IPS-NIHi11 (cell line): ENCODE data around the gene RNF13.

Experiments
- DNase-seq: peaks from one replicate; pipeline ENCODE4 v3.0.0; 2012; ENCODE audit warnings: mixed read lengths, low spot score

Gene RNF13, protein sequence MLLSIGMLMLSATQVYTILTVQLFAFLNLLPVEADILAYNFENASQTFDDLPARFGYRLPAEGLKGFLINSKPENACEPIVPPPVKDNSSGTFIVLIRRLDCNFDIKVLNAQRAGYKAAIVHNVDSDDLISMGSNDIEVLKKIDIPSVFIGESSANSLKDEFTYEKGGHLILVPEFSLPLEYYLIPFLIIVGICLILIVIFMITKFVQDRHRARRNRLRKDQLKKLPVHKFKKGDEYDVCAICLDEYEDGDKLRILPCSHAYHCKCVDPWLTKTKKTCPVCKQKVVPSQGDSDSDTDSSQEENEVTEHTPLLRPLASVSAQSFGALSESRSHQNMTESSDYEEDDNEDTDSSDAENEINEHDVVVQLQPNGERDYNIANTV

GRCh38 chr3:149812606-149813366 lies at the start of gene RNF13:
RNF13 (plus strand) TSS chr3:149813215; CDS start chr3:149846027, 32,812 bp downstream.
- peak; percentile 85 for DNase-seq

DNA sequence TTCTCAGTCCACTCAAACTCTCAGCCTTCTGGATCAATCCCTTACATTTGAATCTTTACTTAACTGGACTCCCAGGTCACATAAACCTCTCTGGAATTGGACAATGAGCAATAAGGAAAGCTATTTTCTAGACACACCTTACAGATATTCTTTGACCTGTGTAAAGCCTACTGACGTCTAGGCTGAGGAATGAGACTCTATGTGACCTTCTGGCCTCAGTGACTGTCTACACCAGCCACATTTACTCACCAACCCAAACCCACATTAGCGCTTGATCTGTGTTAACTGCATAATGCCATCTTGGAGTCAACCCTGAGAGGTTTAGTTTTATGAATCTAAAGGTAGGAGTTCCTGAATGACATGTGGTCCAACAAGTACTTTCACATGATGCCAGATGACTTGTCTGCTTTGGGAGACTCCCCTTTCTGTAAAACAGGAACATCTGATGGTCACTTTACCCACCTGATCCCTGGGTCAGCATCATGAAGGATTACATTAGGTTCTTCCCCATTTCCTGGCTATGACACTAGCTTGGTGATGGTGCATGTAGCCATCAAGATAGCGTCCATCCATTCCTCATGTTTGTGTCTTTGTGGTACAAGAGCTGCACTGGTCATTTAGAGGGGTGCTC lies 49.3 kb upstream of the RNF13 start:
- no peak for DNase-seq

- no peak for DNase-seq
Observed at GRCh38 chr3:149764302-149764701, 48.7 kb upstream of the RNF13 start.

DNA sequence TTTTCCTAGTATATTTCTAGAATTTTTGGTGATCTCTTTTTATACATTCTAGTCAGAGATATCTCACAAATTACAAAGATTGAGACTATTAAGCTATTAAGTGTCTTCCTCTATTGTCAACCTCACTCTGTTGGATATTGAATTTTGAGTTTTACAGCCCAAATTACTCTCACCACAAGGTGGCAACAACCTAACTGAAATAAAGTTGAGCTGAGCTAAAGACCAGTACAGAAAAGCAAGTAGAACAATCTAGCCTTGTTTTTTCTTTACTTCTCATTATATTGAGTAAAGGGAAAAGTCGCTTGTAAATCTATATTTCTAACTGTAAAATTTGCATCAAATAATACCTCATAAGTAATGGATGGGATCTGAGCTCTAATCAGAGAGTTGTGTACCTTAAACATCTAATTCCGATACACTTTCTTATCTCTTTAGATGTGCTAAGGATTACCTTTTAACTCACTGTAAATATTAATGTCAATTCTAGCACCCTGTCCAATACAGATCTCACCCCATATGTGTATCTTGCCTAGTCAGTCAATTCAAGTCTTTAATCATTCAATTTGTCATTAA lies 47.2 kb upstream of the RNF13 start:
- peak; percentile 17 for DNase-seq

DNA sequence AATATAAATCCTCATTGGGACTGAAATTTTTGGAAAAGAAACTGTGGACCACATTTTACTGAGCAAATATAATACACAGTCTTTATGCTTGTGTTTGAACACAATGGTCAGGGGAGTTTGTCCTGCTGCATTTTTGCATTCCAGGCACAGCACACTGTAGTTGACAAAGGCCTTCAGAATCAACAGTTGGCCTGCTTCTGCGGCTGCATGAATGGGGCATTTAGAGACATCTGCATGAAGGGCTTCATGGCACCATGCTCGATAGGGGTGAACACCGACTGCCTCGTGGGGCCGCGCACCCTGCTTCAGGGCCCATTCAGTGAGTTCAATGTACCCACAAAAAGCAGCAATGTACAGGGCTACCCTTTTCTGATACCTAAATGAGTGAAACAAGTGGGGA lies 45.3 kb upstream of the RNF13 start:
- DNase-seq: no peak

- no peak for DNase-seq
Observed at GRCh38 chr3:149768704-149769103, 44.3 kb upstream of the RNF13 start.

GRCh38 chr3:149770246-149770645 lies 42.8 kb upstream of the RNF13 start:
- no peak for DNase-seq

- DNase-seq: peak; percentile 70
Observed at GRCh38 chr3:149771652-149772271, 41.3 kb upstream of the RNF13 start.

DNA sequence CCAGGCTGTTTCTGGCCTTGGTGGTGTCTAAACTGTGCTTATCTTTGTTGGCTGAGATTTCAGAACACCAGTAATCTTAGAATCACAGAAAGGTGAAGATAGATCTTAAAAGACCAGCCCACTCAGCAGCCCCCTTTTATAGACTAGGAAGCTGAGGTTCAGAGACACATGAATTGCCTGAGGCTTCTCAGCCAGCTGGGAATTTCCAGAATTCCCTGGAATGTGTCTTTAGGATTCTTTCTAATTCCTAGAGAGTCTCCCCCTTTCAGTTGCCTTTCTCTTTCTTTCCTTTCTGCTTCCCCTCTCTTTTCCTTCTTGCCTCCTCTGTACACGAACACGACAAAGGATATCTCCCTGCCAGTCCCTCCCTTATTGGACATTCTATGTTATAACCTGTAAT lies 40.2 kb upstream of the RNF13 start:
- no peak for DNase-seq

- no peak for DNase-seq
Observed at GRCh38 chr3:149776170-149776569, 36.8 kb upstream of the RNF13 start.

- no peak for DNase-seq
Observed at GRCh38 chr3:149777414-149778214, 35.4 kb upstream of the RNF13 start.

- DNase-seq: no peak
Observed at GRCh38 chr3:149781211-149781610, 31.8 kb upstream of the RNF13 start.

DNA sequence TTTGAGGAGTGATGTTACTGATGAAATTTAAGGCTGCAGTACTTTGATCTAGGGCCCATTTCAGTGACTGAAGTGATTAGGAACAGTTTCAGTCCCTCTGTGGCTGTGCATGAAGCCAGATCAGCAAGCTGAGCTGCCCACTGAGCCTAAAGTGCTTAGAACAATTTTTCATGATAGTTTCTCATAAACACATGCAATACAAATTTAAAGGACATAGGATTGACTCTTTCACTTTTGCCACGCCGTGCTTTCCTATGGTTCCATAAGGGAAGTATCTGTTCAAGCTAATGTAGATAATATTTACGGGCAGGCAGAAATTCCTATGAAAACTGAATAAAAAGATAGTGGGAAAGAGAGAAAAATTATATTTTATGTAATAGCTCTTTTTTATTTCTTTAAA lies 31.3 kb upstream of the RNF13 start:
- DNase-seq: no peak

- DNase-seq: no peak
Observed at GRCh38 chr3:149783576-149783975, 29.4 kb upstream of the RNF13 start.

DNA sequence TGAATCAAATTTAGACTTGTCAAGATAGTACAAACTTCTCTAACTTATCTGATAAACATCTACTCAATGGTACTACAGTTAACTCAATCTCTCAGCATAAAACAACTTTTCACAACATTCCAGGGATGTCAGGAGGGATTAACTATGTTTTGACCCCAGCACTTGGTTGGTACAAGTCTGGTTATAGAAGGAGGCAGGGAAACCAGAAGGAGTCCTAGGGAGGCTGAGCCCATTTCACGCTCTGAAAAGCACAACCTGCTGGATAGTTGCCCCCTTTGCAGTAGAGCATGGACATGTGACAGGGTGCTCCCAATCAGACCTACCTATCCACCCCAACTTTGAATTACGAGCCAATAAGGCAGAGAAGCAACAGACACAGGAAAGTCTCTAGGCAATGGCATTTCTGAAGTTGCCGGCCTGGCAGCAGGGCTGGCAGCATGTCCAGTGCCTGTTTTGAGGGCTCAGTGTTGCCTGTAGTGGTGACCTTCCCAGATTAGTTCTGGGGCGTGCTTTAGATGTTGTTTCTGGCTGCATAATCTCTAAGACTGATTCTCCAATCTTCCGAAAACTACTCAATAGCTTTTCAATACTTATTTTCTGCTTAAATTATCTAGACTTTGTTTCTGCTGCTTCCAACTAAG lies 28.8 kb upstream of the RNF13 start:
- peak; percentile 23 for DNase-seq

DNA sequence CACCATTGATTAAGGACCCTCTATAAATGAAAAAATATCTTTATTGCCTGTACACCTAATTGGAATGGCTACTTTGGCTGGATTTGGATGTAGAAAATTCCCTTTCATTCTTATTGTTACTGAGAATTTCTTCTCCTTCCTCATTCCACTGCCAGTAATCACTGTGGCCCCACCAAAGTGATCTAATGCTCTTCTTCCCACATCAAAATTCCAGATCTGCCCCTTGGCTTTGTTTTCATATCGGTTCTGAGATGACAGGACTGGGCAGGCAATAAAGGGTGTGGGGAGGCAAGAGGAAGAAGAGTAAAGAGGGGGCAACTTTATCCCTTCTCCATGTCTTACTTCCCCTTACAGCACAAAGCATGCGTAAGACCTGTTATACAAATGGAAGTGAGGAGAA lies 22.7 kb upstream of the RNF13 start:
- no peak for DNase-seq

DNA sequence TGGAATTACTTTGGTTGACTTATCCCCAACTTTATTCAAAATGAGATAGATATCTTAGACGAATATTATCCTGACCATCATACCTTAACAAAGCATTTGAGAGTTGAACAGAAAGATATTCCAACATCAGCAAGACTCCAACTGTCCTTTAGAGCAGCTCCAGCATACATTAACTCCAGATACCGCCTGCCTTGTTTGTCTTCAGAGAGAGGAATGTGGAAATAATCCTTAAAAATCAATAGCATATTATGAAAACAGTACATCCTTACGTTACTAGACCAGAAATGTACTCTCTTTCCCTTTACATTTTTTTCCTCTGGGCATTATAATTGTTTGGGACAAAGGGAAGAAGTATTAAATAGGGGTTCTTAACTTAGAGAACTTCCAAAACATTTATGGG lies 22.3 kb upstream of the RNF13 start:
- DNase-seq: no peak

- no peak for DNase-seq
Observed at GRCh38 chr3:149792452-149793270, 20.4 kb upstream of the RNF13 start, which contains the start of gene ANKUB1. ANKUB1 (minus strand) TSS chr3:149792554; CDS start chr3:149792366, 188 bp downstream.

- DNase-seq: no peak
Observed at GRCh38 chr3:149796026-149796425, 17.0 kb upstream of the RNF13 start.

- no peak for DNase-seq
Observed at GRCh38 chr3:149800693-149801092, 12.3 kb upstream of the RNF13 start.
